Adipose tissue (tissue), 3 donors: ENCODE data around the gene PTGER2. TPM values are rescaled to one million over a fixed set of nuclear protein-coding genes. Genes with fewer than 3 reads are reported as not detected.

ENCODE experiments used
- H3K27ac ChIP-seq: one replicate; pipeline ENCODE4 v1.5.1; 2013; ENCODE audit warnings: low read depth, low read length
- WGBS, 3 donors: extraction: QIAGEN DNeasy Blood & Tissue Kit; methylation state at CpG; one replicate each; pipeline ENCODE4 v1.1.7; 2013; 5-methylcytosine and 5-hydroxymethylcytosine counted together
- polyA plus RNA-seq, 3 donors: library from polyadenylated mRNA; stranded (reverse); fragments of 200-250 nt; gene quantifications; one replicate each; pipeline ENCODE4 v1.2.3, GENCODE V29; 2013
- donor health status: healthy with polysubstance abuse.
- donor health status: Bipolar disorder and iron deficiency.
- donor health status: healthy.

Gene PTGER2, protein sequence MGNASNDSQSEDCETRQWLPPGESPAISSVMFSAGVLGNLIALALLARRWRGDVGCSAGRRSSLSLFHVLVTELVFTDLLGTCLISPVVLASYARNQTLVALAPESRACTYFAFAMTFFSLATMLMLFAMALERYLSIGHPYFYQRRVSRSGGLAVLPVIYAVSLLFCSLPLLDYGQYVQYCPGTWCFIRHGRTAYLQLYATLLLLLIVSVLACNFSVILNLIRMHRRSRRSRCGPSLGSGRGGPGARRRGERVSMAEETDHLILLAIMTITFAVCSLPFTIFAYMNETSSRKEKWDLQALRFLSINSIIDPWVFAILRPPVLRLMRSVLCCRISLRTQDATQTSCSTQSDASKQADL
- polyA plus RNA-seq = 1 to 10 TPM in 2 of 3 donors, under 1 TPM in 1; 0.49 to 8.3 (median 6.3) TPM

DNA sequence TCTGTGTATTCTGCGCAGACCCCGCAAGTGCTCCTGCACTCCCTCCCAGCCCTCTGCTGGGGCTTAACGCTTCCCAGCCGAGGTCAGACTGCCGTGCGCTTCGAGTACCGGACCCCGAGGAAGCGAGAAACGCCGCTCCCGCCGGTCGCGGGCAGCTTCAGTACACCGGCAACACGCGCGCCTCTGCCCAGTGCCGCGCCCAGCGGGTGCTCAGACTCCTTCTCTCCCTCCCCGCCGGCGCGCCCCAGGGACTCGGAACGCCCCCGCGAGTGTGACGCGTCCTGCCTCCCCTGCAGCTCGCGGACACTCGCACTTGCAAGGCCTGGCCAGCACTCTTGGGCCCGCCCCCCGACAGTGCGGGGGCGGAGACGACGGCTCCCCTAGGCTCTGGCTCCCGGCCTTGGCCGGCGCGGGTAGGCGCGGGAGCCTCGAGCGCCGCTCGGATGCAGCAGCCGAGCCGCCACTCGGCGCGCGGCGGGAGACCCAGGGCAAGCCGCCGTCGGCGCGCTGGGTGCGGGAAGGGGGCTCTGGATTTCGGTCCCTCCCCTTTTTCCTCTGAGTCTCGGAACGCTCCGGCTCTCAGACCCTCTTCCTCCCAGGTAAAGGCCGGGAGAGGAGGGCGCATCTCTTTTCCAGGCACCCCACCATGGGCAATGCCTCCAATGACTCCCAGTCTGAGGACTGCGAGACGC is at the start of gene PTGER2:
TSS of gene PTGER2 (plus strand) at position 410 of the 692 bp plus-strand sequence. CDS start at position 647, 237 bp downstream.
- no peak within 1 kb of the TSS for H3K27ac ChIP-seq
- WGBS, 3 donors = 0 to 1% (median 0%) methylated on average over 59 to 73 of the region's 73 CpGs

DNA sequence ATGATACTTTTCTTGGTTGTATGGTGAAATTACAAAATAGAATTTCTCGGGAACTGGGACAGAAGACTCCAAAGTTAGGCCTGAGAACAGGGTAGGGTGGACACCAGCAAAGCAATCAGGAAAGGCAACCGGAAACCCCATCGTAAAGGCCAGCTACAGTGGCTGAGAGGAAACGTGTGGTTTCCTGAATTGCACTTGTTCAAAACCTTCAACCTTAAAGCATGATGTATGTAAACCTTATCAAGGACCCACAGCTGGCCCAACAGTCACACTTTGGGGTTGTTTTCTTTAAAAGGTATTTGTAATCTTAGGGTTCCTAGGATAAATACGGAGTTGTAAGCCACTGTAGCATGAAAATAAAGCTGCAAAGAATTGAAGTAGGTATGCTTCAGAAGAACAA is 48.9 kb upstream of the PTGER2 start:
- WGBS, 3 donors = 33 to 53% (median 35%) methylated on average over 5 of the region's 5 CpGs
- no peak overlapping the region for H3K27ac ChIP-seq

DNA sequence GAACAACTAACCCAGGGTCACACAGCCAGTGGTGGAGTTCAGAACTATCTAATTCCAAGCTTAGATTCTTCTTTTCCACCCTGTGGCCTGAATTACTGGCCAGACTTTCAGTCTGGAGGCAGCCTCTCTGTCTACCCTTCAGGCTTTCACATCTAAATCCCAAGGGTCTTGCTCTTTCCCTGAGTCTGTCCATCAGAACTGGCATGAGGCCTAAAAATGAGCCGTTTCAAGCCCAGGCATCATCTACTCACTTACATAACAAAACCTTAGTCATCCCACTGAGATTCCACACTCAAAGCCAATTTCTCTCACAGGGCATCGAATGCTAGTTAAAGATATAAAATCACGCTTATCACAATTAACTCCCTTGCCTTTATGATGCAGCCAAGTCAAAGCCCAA is 47.9 kb upstream of the PTGER2 start:
- WGBS, 3 donors = 26 to 69% (median 43%) methylated on average over 3 of the region's 3 CpGs
- no peak overlapping the region for H3K27ac ChIP-seq

DNA sequence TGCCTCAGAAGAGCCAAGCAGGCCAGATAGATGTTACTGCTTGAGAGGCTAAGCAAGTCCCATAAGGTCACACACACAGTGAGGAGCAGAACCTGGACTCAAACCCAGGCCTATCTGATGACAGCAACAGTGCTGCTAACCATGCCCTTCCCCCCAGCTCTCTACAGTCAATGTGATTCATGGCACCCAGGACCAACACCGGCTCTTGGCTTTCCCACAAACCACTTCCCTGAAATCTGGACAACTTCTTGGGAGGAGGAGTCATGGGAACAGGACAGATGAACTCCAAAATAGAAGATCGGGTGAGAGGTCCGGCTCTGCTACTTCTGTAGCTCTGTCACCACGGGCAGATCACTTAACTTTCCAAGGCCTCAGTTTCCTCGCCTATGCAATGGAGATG is 47.3 kb upstream of the PTGER2 start:
- WGBS, 3 donors = 43 to 67% (median 49%) methylated on average over 5 of the region's 5 CpGs
- H3K27ac ChIP-seq = no peak overlapping the region

DNA sequence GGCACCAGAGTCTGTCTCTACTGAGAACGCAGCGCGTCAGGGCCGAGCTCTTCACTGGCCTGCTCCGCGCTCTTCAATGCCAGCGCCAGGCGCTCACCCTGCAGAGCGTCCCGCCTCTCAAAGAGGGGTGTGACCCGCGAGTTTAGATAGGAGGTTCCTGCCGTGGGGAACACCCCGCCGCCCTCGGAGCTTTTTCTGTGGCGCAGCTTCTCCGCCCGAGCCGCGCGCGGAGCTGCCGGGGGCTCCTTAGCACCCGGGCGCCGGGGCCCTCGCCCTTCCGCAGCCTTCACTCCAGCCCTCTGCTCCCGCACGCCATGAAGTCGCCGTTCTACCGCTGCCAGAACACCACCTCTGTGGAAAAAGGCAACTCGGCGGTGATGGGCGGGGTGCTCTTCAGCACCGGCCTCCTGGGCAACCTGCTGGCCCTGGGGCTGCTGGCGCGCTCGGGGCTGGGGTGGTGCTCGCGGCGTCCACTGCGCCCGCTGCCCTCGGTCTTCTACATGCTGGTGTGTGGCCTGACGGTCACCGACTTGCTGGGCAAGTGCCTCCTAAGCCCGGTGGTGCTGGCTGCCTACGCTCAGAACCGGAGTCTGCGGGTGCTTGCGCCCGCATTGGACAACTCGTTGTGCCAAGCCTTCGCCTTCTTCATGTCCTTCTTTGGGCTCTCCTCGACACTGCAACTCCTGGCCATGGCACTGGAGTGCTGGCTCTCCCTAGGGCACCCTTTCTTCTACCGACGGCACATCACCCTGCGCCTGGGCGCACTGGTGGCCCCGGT is 46.4 kb upstream of the PTGER2 start, which contains the start of gene PTGDR:
TSS of gene PTGDR (plus strand) at position 198 of the 778 bp plus-strand sequence. CDS start at position 315, 117 bp downstream.
- no peak within 1 kb of the TSS for H3K27ac ChIP-seq
- WGBS, 3 donors = 2% methylated on average over 62 to 63 of the region's 63 CpGs

DNA sequence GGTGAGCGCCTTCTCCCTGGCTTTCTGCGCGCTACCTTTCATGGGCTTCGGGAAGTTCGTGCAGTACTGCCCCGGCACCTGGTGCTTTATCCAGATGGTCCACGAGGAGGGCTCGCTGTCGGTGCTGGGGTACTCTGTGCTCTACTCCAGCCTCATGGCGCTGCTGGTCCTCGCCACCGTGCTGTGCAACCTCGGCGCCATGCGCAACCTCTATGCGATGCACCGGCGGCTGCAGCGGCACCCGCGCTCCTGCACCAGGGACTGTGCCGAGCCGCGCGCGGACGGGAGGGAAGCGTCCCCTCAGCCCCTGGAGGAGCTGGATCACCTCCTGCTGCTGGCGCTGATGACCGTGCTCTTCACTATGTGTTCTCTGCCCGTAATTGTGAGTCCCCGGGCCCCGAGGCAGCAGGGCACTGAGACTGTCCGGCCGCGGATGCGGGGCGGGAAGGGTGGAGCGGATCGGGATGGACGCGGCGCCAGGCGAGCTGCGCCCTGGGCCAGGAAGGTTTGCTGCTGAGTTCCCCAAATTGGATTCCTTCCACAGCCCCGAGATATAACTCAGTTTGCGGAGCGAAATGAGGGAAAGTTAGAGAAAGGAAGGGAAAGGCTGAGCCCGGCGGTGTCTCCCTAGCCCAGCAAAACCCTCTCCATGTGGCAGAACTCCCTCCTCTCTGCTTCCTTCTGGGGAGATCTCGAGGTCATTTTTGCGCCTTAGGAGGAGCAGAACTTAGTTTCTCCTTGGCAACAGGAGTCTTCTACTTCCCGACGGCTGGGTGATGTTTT is 45.6 kb upstream of the PTGER2 start:
- WGBS, 3 donors = 2 to 3% (median 2%) methylated on average over 50 to 54 of the region's 54 CpGs
- H3K27ac ChIP-seq = no peak overlapping the region

DNA sequence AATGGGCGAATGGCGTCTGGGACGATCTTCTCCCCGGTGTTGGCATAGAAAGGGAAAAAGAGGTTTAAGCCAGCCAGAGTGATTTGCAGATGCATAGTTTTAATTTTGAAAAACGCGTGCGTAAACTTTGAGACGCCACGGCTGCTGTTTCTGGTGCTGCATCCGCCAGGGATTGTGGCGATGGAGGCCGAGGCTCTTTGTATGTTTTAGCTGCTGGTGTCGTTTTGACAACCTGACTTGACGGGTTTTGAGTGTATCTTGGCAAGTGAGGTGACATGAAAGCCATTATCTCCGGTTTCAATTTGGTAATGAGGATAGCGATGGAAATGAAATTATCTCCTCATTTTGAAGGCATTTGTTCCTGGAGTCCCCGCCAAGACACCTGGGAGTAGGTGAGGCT is 45.0 kb upstream of the PTGER2 start:
- WGBS, 3 donors = 25 to 42% (median 36%) methylated on average over 17 of the region's 17 CpGs
- no peak overlapping the region for H3K27ac ChIP-seq

DNA sequence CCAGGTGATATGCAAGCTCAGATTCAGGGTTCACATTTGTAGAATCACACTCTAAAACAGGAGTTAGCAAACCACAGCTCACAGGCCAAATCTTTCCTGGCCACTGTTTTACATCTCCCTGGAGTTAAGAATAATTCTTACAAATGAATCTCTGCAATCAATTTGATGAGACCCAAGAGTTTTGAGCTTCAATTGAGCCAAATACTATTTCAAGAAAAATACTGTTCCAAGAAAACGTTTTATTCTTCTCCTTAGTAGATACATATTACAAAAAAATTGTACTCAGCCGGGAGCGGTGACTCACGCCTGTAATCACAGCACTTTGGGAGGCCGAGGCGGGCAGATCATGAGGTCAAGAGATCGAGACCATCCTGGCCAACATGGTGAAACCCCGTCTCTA is 44.1 kb upstream of the PTGER2 start:
- no peak overlapping the region for H3K27ac ChIP-seq
- WGBS, 3 donors = 45 to 67% (median 53%) methylated on average over 8 of the region's 8 CpGs

DNA sequence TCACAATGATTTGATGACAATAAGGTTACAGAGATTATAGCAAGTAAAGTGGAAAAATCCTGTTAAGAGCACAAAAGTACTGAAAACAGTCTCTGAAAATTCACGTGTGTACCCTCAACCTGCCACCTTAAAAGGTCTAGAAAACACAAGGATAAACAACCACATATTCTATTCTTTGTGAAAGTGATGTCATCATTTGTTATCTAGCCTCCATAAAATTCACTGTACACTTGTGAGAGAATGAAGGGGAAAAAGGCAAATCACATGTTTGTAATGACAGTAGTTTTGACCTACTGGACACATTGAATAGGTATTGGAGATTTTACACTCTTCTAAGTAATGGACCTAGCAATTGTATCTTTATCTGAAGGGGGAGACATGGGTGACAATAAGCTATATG is 42.6 kb upstream of the PTGER2 start:
- H3K27ac ChIP-seq = no peak overlapping the region
- 49 to 100% (median 92%) methylated on average over 1 of the region's 1 CpG for WGBS, 3 donors

DNA sequence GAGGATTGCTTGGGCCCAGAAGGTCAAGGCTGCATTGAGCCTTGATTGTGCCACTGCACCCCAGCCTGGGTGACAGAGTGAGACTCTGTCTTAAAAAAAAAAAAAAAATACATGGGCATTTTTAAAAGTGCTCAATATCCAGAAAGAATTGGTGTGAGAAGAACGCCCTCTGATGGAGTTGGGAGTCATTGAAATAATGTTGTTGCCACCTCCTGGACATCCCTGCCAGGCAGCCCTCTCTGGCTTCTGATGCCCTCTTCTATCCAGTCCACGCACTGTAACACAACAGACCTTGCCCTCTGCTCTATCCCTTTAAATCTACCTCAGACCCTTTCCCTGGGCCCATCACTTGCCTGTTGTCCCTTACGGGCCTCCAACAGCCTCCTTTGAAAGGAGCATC is 41.7 kb upstream of the PTGER2 start:
- H3K27ac ChIP-seq = no peak overlapping the region
- 65 to 81% (median 74%) methylated on average over 3 of the region's 3 CpGs for WGBS, 3 donors

DNA sequence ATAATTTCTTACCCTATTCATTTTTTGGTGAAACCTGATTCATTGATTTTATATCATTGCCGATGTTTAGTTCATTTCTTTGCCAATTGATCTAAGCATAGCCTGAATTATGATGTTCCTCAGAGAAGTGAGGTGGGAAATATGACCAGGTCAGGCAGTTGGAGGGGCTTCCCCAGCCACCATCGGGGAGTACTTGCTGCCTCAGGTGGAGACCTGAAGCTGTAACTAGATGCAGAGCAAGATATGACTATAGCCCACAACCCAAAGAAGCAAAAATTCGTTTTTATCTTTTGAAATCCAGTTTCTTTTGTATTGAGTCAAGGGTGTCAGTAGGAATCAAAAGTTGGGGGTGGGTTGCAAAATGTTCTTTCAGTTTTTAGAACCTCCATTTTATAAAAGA is 38.7 kb upstream of the PTGER2 start:
- 52 to 60% (median 57%) methylated on average over 3 of the region's 3 CpGs for WGBS, 3 donors
- H3K27ac ChIP-seq = no peak overlapping the region

DNA sequence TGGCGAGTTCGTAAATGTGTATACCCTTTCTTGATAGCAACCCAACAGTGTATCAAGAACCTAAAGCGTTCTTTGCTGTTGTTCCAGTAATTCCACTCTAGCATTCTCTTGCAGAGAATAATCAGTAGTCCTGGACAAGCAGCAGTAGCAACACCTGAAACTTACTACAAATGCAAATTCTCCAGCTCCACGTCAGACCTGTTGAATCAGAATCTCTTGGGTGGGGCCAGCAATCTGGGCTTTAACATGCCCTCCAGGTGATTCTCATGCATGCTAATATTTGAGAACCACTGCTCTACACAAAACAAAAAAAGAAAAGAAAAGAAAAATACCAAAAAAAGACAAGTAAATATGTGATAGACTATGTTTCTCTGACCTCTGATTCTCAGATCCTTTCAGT is 36.6 kb upstream of the PTGER2 start:
- H3K27ac ChIP-seq = no peak overlapping the region
- 73 to 96% (median 83%) methylated on average over 4 of the region's 4 CpGs for WGBS, 3 donors

DNA sequence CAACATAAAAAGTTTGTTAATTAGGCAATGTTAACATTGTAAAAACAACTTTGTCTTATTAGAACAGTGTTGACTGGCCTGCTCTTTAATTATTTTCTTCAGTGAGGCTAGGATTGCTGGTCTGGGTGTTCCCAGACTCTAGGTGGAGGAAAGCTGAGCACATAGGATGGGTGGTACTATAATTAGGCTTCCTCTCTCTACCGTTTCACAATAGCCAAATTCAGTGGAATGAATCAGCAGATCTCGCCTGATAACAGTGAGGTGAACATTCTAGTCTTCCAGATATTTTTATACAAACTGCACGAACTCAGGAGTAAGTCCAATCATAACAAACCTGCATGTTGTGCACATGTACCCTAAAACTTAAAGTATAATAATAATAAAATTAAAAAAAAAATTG is 34.7 kb upstream of the PTGER2 start:
- H3K27ac ChIP-seq = no peak overlapping the region
- 25 to 41% (median 35%) methylated on average over 3 of the region's 3 CpGs for WGBS, 3 donors

DNA sequence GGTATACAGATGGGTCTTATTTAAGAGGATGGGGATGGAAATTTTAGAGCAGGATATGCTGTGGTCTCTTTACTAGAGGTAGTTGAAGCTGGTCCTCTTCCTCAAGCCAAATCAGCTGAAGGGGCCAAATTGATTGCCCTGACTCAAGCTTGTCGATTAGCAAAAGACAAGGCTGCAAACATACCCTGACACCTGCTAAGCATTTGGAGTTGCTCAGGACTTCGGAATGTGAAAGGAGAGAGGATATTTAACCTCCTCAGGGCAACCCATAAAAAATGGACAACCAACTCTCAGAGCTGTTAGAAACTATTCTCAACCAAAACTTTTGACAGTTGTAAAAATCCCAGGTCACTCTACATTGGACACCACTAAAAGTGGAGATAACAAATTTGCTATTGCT is 31.0 kb upstream of the PTGER2 start:
- H3K27ac ChIP-seq = no peak overlapping the region
- WGBS, 3 donors = 33 to 83% (median 58%) methylated on average over 2 of the region's 2 CpGs

DNA sequence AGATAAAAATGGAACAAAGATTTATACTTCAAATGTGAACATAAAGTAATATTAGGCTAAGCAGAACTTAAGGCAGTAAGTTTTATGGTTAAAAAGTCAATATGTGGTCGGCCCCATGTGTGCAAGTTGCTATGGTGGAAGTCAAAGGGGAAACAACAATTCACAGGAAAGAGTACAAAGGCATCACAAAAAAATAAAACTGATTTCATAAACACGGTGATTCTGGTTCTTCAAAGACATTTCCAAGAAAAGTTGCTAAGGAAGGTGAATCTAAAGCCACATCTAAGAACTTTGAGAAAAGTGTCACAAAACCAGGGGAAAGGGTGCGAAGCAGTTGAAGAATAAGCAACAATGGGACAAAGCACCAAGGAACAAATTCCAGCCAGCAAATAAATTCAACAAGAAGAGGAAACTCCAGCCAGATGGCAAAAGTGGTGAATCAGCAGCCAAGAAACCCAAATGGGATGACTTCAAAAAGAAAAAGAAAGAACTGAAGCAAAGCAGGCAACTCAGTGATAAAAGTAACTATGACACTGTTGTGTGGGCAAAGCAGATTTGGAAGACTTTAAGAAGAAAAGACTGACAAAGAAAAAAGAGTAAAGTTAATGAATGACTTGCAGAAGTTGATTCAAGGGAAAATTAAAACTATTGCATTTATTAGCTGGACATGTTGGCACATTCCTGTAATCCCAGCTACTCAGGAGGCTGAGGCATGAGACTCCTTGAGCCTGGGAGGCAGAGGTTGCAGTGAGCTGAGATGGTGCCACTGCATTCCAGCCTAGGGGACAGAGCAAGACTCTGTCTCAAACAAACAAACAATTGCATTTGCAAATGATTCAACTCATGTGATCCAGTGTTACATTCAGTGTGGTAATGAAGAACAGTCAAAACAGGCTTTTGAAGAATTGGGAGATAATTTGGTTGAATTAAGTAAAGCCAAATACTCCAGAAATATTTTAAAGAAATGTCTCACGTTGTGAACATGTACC is 27.2 kb upstream of the PTGER2 start:
- WGBS, 3 donors = 58 to 70% (median 60%) methylated on average over 4 of the region's 4 CpGs
- no peak overlapping the region for H3K27ac ChIP-seq

DNA sequence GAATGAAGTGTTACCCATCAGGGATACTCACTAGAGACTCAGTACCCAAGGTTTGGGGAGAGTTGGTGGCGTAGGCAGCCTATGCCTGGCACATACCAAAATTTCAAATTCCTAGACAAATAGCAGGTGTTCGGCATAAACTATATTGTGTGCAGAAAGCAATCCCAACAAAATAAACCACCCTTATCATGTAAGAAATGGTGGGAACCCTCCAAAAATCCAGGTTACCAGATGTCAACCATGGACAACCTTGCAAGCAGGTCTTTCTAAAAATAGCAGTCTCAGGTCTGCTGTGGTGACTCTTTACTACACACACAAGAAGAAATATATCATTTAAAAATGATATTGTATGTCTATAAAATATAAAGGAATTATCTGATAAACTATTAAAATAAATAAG is 17.7 kb upstream of the PTGER2 start:
- 87 to 95% (median 91%) methylated on average over 2 of the region's 2 CpGs for WGBS, 3 donors
- no peak overlapping the region for H3K27ac ChIP-seq

DNA sequence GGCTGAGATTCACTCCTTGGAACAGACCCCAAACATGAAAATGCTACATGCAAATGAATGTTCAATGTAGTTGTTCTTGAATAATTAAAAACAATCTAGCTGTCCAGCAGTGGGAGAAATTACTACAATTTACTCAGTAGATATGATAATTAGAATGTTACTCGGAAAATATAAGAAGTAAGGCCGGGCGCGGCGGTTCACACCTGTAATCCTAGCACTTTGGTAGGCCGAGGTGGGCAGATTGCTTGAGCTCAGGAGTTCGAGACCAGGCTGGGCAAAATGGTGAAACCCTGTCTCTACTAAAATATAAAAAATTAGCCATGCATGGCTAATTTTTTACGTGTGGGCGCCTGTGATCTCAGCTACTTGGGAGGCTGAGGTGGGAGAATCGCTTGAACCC is 15.3 kb upstream of the PTGER2 start:
- 88 to 95% (median 93%) methylated on average over 10 of the region's 10 CpGs for WGBS, 3 donors

More for the DNA sequence above, 15.3 kb upstream of the PTGER2 start:
- no peak overlapping the region for H3K27ac ChIP-seq
